22Rv1 (cell line): ENCODE results near the gene STEAP1.

ENCODE experiments used
- ZFX ChIP-seq: fragments of 450-650 bp; IDR thresholded peaks from 2 replicates; pipeline ENCODE4 v1.6.1; 2017; ENCODE audit warnings: antibody characterized with exemption, borderline replicate concordance
- TF ChIP-seq, protein P1 (sequence below): fragments of 450-650 bp; IDR thresholded peaks from 2 replicates; pipeline ENCODE4 v1.5.1; 2017; ENCODE audit warnings: mild to moderate bottlenecking

DNA sequence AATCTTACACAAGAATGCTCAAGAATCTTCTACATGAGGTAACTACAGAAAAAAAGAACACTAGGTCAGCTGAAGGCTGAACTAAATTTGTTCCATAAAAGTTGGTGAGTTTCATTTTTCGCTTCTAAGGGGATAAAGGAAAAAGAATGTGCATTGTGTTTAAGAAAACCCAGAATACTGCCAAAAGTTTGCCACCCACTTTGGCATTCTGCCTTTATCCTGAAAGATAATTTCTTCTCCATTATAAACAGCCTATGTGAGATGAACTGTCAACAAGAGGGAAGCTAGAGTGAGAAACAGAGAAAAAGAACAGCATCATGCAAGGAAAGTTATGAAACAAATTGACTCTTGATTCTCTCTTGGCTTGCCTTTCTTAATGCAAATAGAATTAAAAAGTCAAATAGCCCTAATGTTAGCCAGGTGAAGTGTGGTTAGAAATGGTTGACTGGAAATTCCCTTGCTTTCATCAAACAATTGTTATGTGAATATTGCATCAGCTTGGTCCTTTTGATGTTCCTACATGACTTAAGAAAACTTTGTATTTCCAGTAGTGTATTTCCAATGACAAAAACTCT lies 25.8 kb downstream of the STEAP1 start:
- TF ChIP-seq, protein P1, sequence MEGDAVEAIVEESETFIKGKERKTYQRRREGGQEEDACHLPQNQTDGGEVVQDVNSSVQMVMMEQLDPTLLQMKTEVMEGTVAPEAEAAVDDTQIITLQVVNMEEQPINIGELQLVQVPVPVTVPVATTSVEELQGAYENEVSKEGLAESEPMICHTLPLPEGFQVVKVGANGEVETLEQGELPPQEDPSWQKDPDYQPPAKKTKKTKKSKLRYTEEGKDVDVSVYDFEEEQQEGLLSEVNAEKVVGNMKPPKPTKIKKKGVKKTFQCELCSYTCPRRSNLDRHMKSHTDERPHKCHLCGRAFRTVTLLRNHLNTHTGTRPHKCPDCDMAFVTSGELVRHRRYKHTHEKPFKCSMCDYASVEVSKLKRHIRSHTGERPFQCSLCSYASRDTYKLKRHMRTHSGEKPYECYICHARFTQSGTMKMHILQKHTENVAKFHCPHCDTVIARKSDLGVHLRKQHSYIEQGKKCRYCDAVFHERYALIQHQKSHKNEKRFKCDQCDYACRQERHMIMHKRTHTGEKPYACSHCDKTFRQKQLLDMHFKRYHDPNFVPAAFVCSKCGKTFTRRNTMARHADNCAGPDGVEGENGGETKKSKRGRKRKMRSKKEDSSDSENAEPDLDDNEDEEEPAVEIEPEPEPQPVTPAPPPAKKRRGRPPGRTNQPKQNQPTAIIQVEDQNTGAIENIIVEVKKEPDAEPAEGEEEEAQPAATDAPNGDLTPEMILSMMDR, result no peak
- no peak for TF ChIP-seq ZFX
